ENCODE measurements around the gene ARCN1.
A peak's percentile ranks its signal among the peaks of the same experiment; 100 is the strongest.

Gene ARCN1

GRCh38 chr11:118572061-118572980 is at the start of gene ARCN1:
ARCN1 (plus strand) TSS chr11:118572409; CDS start chr11:118572548, 139 bp downstream.
- DNase-seq = peak; percentile 21 to 57

- no peak for DNase-seq
Observed at GRCh38 chr11:118522571-118523072, 49.6 kb upstream of the ARCN1 start.

GRCh38 chr11:118524356-118524755 is 47.9 kb upstream of the ARCN1 start:
- no peak for DNase-seq

GRCh38 chr11:118524757-118525470 is 47.3 kb upstream of the ARCN1 start:
- DNase-seq = no peak

- no peak for DNase-seq
Observed at GRCh38 chr11:118526688-118527087, 45.5 kb upstream of the ARCN1 start.

- no peak for DNase-seq
Observed at GRCh38 chr11:118527109-118527508, 45.1 kb upstream of the ARCN1 start, which contains the start of gene TTC36. TTC36 (plus strand) TSS chr11:118527474; CDS start chr11:118527495, 21 bp downstream.

- no peak for DNase-seq
Observed at GRCh38 chr11:118528511-118528910, 43.7 kb upstream of the ARCN1 start.

- no peak for DNase-seq
Observed at GRCh38 chr11:118529584-118530175, 42.5 kb upstream of the ARCN1 start.

- no peak for DNase-seq
Observed at GRCh38 chr11:118530180-118530682, 42.0 kb upstream of the ARCN1 start.

- DNase-seq = peak; percentile 40 to 67
Observed at GRCh38 chr11:118530683-118531596, 41.3 kb upstream of the ARCN1 start, which contains the start of gene TMEM25. TMEM25 (plus strand) TSS chr11:118531192; CDS start chr11:118531802, 610 bp downstream.

- no peak for DNase-seq
Observed at GRCh38 chr11:118531597-118532084, 40.6 kb upstream of the ARCN1 start.

GRCh38 chr11:118532091-118532490 is 40.1 kb upstream of the ARCN1 start:
- DNase-seq = no peak

GRCh38 chr11:118532852-118533768 is 39.1 kb upstream of the ARCN1 start:
- DNase-seq = no peak

GRCh38 chr11:118533769-118534729 is 38.2 kb upstream of the ARCN1 start:
- DNase-seq = no peak

GRCh38 chr11:118535261-118535660 is 36.9 kb upstream of the ARCN1 start:
- DNase-seq = no peak

GRCh38 chr11:118536726-118537125 is 35.5 kb upstream of the ARCN1 start:
- no peak for DNase-seq

GRCh38 chr11:118537409-118537980 is 34.7 kb upstream of the ARCN1 start:
- no peak for DNase-seq

- no peak for DNase-seq
Observed at GRCh38 chr11:118544010-118544646, 28.1 kb upstream of the ARCN1 start.
